ENCODE data around the gene ZDHHC14.
"Not testable (repeated sequence)": the region's sequence is repeated elsewhere in the genome, so short reads cannot be mapped to it uniquely, and the experiment has no call there.

ZDHHC14 gene

GRCh38 chr6:157386023-157386422 lies 5.0 kb downstream of the ZDHHC14 start:
- H3K4me3 ChIP-seq (ENCODE audit: low read depth, low read length), result no peak overlapping the region
- no peak for DNase-seq (ENCODE audit: low read depth)
- TF ChIP-seq CTCF (IDR thresholded peaks at IDR 0.05; ENCODE audit: insufficient read depth, low read depth, low read length, missing control alignments), result no peak

GRCh38 chr6:157386454-157386853 lies 5.5 kb downstream of the ZDHHC14 start:
- no peak overlapping the region for H3K4me3 ChIP-seq (ENCODE audit: low read depth, low read length)
- DNase-seq (ENCODE audit: low read depth), result no peak
- no peak for TF ChIP-seq CTCF (IDR thresholded peaks at IDR 0.05; ENCODE audit: insufficient read depth, low read depth, low read length, missing control alignments)

- H3K4me3 ChIP-seq (ENCODE audit: low read depth, low read length), result no peak overlapping the region
- no peak for DNase-seq (ENCODE audit: low read depth)
- no peak for TF ChIP-seq CTCF (IDR thresholded peaks at IDR 0.05; ENCODE audit: insufficient read depth, low read depth, low read length, missing control alignments)
These were observed 7.9 kb downstream of the ZDHHC14 start for GRCh38 chr6:157388924-157389323.

- no peak for DNase-seq (ENCODE audit: low read depth)
- no peak for TF ChIP-seq CTCF (IDR thresholded peaks at IDR 0.05; ENCODE audit: insufficient read depth, low read depth, low read length, missing control alignments)
- H3K4me3 ChIP-seq (ENCODE audit: low read depth, low read length), result no peak overlapping the region
These were observed 9.5 kb downstream of the ZDHHC14 start for GRCh38 chr6:157390273-157391060.

- H3K4me3 ChIP-seq (ENCODE audit: low read depth, low read length), result no peak overlapping the region
- no peak for DNase-seq (ENCODE audit: low read depth)
- TF ChIP-seq CTCF (IDR thresholded peaks at IDR 0.05; ENCODE audit: insufficient read depth, low read depth, low read length, missing control alignments), result no peak
These were observed 12.1 kb downstream of the ZDHHC14 start for GRCh38 chr6:157392927-157393668.

GRCh38 chr6:157393669-157394327 lies 12.8 kb downstream of the ZDHHC14 start:
- no peak for TF ChIP-seq CTCF (IDR thresholded peaks at IDR 0.05; ENCODE audit: insufficient read depth, low read depth, low read length, missing control alignments)
- DNase-seq (ENCODE audit: low read depth), result no peak
- no peak overlapping the region for H3K4me3 ChIP-seq (ENCODE audit: low read depth, low read length)

- not testable (repeated sequence) for DNase-seq (ENCODE audit: low read depth); H3K4me3 ChIP-seq (ENCODE audit: low read depth, low read length)
These were observed 14.2 kb downstream of the ZDHHC14 start for GRCh38 chr6:157395199-157395598.

All from GM12865 (cell line).